Stomach (tissue), 9 donors: ENCODE data around the gene SLC35F6. TPM values are rescaled to one million over a fixed set of nuclear protein-coding genes. Genes with fewer than 3 reads are reported as not detected.

ENCODE experiments used
- DNase-seq, 2 donors: peaks; one replicate each; pipeline versions ENCODE4 v3.0.0 to v3.0.0-alpha.2; 2013 to 2019
- H3K27ac ChIP-seq, 5 donors: fragments of 200-600 bp in 4 of 5; sonication (generic) in 4 of 5; one replicate each; pipeline ENCODE4 v1.5.1; 2013 to 2019; ENCODE audit warnings: mild to moderate bottlenecking in 1 of 5, moderate library complexity in 1 of 5
- H3K27me3 ChIP-seq, 3 donors: fragments of 200-600 bp; sonication (generic); one replicate each; pipeline ENCODE4 v1.5.1; 2017 to 2019; ENCODE audit warnings: mixed run types in 1 of 3
- H3K36me3 ChIP-seq, 4 donors: fragments of 200-600 bp; sonication (generic); 1 replicate in 3 of 4; 2 replicates in 1 of 4; pipeline ENCODE4 v1.5.1; 2016 to 2019
- H3K4me1 ChIP-seq, 4 donors: fragments of 200-600 bp; sonication (generic); one replicate each; pipeline ENCODE4 v1.5.1; 2016 to 2019
- H3K4me3 ChIP-seq, 4 donors: fragments of 200-600 bp; sonication (generic) in 3 of 4; one replicate each; pipeline ENCODE4 v1.5.1; 2016 to 2019; ENCODE audit warnings: mild to moderate bottlenecking in 1 of 4
- H3K9me3 ChIP-seq, 4 donors: fragments of 200-600 bp; sonication (generic); one replicate each; pipeline ENCODE4 v1.5.1; 2016 to 2019
- EP300 ChIP-seq: sonication (generic); formaldehyde crosslinking; IDR thresholded peaks from one replicate; pipeline ENCODE4 v1.6.1; 2017; ENCODE audit warnings: antibody characterized with exemption
- POLR2A ChIP-seq, 4 donors: fragments of 450-650 bp; IDR thresholded peaks; one replicate each; pipeline ENCODE4 v1.6.1; 2016; ENCODE audit warnings: antibody characterized with exemption in 4 of 4, control low read depth in 2 of 4, mild to moderate bottlenecking in 1 of 4, moderate library complexity in 1 of 4
- POLR2AphosphoS5 ChIP-seq, 3 donors: sonication (generic); formaldehyde crosslinking; IDR thresholded peaks; one replicate each; pipeline ENCODE4 v1.6.1; 2016; ENCODE audit warnings: antibody characterized with exemption in 3 of 3
- whole genome bisulfite sequencing, 5 donors: extraction: QIAGEN DNeasy Blood & Tissue Kit in 3 of 5; methylation state at CpG; one replicate each; pipeline versions ENCODE4 v1.1.5 to v1.1.7; 2013 to 2018; 5-methylcytosine and 5-hydroxymethylcytosine counted together
- intact Hi-C: fragments of 100-400 bp; cut with DNase I; formaldehyde crosslinking; loops from one replicate; pipeline ENCODE4 v1.15.1; 2023; ENCODE audit warnings: low total_unique reads
- polyA plus RNA-seq, 3 donors: library from polyadenylated mRNA; stranded (reverse); fragments of 200-250 nt; gene quantifications; one replicate each; pipeline ENCODE4 v1.2.3, GENCODE V29; 2013
- total RNA-seq, 5 donors: library from RNA; depleted of rRNA; stranded (reverse); fragments of >200 nt; gene quantifications; one replicate each; pipeline versions ENCODE4 v1.1.0 to v1.2.3, GENCODE V29; 2014 to 2016
- TF ChIP-seq, protein P1 (sequence below), 7 experiments: fragments of 450-650 bp in 4 of 7; fragments of 200-600 bp in 3 of 7; sonication (generic) in 3 of 7; IDR thresholded peaks; one replicate each; pipeline ENCODE4 v1.5.1; 2016 to 2019; ENCODE audit warnings: antibody characterized with exemption in 7 of 7, control low read depth in 2 of 7, mild to moderate bottlenecking in 1 of 7
- donor health status: healthy with polysubstance abuse.
- donor health status: Bipolar disorder and iron deficiency.
- donor health status: healthy.

Gene SLC35F6
- total and polyA plus RNA-seq, 8 donors, result 4.9 to 40.9 (median 12.9) TPM

GRCh38 chr2:26735883-26736588, 28.0 kb upstream of the SLC35F6 start:
- Histone ChIP-seq H3K4me3 (no peak overlapping the region), H3K27me3 (peaks cover 0 to 13% (median 0%) of the 10 kb centered on the region in 3 donors), H3K9me3 (no peaks in the 10 kb centered on the region), H3K4me1 (peaks cover 0 to 5% (median 2%) of the 10 kb centered on the region in 4 donors), H3K27ac (no peak overlapping the region), H3K36me3 (no peaks in the 10 kb centered on the region)
- intact Hi-C loops, result no loop called here
- 42 to 52% (median 49%) methylated on average over 8 of the region's 8 CpGs for WGBS, 5 donors
- DNase-seq, result no peak
- TF ChIP-seq, protein P1, sequence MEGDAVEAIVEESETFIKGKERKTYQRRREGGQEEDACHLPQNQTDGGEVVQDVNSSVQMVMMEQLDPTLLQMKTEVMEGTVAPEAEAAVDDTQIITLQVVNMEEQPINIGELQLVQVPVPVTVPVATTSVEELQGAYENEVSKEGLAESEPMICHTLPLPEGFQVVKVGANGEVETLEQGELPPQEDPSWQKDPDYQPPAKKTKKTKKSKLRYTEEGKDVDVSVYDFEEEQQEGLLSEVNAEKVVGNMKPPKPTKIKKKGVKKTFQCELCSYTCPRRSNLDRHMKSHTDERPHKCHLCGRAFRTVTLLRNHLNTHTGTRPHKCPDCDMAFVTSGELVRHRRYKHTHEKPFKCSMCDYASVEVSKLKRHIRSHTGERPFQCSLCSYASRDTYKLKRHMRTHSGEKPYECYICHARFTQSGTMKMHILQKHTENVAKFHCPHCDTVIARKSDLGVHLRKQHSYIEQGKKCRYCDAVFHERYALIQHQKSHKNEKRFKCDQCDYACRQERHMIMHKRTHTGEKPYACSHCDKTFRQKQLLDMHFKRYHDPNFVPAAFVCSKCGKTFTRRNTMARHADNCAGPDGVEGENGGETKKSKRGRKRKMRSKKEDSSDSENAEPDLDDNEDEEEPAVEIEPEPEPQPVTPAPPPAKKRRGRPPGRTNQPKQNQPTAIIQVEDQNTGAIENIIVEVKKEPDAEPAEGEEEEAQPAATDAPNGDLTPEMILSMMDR (IDR thresholded peaks at IDR 0.05), result no peak
- TF ChIP-seq POLR2A (IDR thresholded peaks at IDR 0.05) (no peak), POLR2AphosphoS5 (IDR thresholded peaks at IDR 0.05) (no peak), EP300 (no peak)

- Histone ChIP-seq H3K27me3 (peaks cover 0 to 12% (median 0%) of the 10 kb centered on the region in 3 donors), H3K36me3 (no peaks in the 10 kb centered on the region), H3K27ac (no peak overlapping the region), H3K4me3 (no peak overlapping the region), H3K4me1 (peaks cover 0 to 5% (median 2%) of the 10 kb centered on the region in 4 donors), H3K9me3 (no peaks in the 10 kb centered on the region)
- intact Hi-C loops, result no loop called here
- TF ChIP-seq POLR2AphosphoS5 (IDR thresholded peaks at IDR 0.05) (no peak), EP300 (no peak), POLR2A (IDR thresholded peaks at IDR 0.05) (no peak)
- TF ChIP-seq, protein P1 (IDR thresholded peaks at IDR 0.05), result no peak
- WGBS, 5 donors, result 85 to 93% (median 90%) methylated on average over 4 of the region's 4 CpGs
- DNase-seq, result no peak
Observed at GRCh38 chr2:26737221-26737620, 26.9 kb upstream of the SLC35F6 start.

DNA sequence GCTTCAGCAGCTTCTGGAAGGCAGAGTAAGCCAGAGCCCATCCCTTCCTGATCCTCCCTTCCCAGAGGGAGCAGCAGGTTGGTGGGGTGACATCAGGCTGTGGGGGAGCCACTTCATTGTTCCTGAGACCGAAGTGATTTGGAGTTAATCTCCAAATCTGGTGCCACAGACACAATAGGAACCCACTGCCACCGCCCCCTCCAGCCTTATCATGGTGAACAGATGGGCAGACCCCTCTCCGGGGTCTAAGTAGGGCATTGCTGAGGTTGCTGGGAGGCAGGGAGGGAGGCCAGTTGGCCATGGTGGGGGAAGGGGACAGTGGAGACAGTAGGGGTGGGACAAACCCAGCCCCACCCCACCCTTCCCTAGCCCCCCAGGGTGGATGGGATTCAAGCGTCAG, 25.6 kb upstream of the SLC35F6 start:
- no peaks in the 10 kb centered on the region for H3K9me3 ChIP-seq
- peaks cover 0 to 5% (median 2%) of the 10 kb centered on the region in 4 donors for H3K4me1 ChIP-seq
- intact Hi-C loops, result no loop called here
- peaks cover 0 to 9% (median 0%) of the 10 kb centered on the region in 3 donors for H3K27me3 ChIP-seq
- WGBS, 5 donors, result 79 to 85% (median 82%) methylated on average over 4 of the region's 4 CpGs
- H3K36me3 ChIP-seq, result no peaks in the 10 kb centered on the region
- H3K27ac ChIP-seq, result no peak overlapping the region
- no peak overlapping the region for H3K4me3 ChIP-seq
- TF ChIP-seq POLR2AphosphoS5 (IDR thresholded peaks at IDR 0.05) (no peak), EP300 (no peak), POLR2A (IDR thresholded peaks at IDR 0.05) (no peak)
- TF ChIP-seq, protein P1 (IDR thresholded peaks at IDR 0.05), result no peak
- DNase-seq, result no peak

- H3K27ac ChIP-seq, result no peak overlapping the region
- H3K36me3 ChIP-seq, result no peaks in the 10 kb centered on the region
- DNase-seq, result no peak
- WGBS, 5 donors, result 94 to 97% (median 95%) methylated on average over 7 of the region's 7 CpGs
- peaks cover 0 to 9% (median 0%) of the 10 kb centered on the region in 3 donors for H3K27me3 ChIP-seq
- intact Hi-C loops, result no loop called here
- H3K4me1 ChIP-seq, result peaks cover 0 to 5% (median 2%) of the 10 kb centered on the region in 4 donors
- no peak overlapping the region for H3K4me3 ChIP-seq
- no peaks in the 10 kb centered on the region for H3K9me3 ChIP-seq
- TF ChIP-seq POLR2A (IDR thresholded peaks at IDR 0.05) (no peak), POLR2AphosphoS5 (IDR thresholded peaks at IDR 0.05) (no peak), EP300 (no peak)
- TF ChIP-seq, protein P1 (IDR thresholded peaks at IDR 0.05), result no peak
Observed at GRCh38 chr2:26739514-26739913, 24.6 kb upstream of the SLC35F6 start.
